ENCODE measurements around the gene GCNA.

Gene GCNA

DNA sequence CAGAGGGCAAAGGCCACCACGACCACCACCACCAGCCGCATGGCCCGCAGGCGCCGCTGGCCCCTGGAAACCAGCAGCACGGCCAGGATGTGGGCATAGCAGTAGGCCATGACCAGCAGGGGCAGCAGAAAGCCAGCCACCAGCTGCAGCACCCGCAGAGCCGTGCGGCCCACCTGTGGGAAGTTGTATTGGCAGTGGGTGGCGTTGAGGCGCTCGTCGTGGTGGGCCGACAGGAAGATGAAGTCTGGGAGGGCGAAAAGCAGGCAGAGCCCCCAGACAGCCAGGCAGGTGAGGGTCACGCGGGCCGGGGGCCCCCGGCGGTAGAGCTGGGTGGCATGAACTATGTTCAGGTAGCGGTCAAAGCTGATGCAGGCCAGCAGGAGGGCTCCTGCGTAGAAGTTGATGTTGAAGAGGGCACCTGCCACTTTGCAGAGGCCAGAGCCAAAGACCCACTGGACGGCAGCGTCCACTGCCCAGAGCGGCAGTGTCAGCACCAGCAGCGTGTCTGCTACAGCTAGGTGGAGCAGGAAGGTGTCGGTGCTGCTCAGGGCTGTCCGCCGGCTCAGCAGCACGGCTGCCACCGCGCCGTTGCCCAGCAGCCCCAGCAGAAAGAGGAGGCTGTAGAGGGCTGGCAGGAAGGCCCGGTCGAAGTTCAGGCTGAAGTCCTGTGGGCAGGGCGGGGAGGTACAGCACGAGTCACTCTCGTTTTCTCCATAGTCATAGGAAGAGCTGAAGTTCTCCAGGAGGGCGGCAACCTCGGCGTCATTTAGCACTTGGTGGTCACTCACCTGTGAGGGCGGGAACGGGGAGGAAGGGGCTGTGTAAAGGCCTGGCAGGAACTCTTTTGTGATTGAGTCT is 38.7 kb downstream of the GCNA start:
- no peak for DNase-seq

DNA sequence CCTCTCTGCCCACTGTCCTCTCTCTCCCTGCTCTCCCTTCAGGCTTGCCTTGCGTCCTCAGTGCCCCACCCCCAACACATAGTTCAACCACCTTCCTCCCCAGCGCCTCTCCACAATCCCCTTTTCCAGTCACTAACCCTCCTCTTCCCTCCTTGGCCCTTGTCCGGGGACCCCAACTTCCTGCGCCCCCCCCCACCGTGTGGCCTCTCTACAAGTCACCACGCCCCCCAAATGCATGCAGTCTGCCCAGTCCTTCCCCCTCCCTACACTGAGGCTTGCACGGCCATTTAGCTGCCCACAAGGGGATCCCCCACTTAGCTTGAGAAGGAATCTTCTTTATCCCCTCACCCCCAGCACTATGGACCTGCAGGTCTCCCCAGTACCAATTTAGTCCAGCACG is 39.5 kb downstream of the GCNA start:
- DNase-seq, result no peak

DNA sequence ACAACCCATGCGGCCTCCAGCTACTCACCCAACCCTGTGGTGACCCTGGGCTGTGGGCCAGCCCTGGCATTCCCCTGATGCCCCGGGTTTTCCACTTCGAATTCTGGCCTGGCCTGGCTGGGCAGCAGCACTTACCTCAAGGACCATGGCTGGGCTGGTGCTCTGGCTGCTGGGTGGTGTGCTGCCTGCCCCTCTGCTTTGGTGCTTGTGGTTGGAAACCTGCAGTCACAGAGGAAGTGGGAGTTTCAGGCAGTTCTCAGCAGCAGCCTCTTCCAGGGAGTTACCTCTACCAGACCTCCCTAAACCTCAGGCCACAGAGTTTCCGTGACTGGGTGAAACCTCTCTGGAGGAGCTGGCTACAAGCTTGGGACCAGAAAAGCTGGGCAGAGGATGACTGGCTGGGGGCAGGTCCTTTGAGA is 40.1 kb downstream of the GCNA start, which contains the start of gene CXCR3:
Gene CXCR3, minus strand, starts transcription at position 209 of the 419 bp plus-strand sequence. Its CDS starts 62 bp downstream, at position 147.
- no peak for DNase-seq

DNA sequence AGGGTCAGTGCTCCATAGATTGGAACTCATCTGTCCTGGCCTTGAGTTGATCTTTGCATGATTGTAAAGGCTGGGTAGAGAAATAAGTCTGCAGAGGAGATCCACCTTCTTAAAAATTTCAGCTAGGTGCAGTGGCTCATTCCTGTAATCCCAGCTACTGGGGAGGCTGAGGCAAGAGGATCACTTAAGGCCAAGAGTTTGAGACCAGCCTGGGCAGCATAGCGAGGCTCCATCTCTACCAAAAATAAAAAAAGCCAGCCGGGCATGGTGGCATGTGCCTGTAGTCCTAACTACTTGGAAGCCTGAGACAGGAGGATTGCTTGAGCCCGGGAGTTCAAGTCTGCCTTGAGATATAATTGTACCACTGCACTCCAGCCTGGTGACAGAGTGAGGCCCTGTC is 40.5 kb downstream of the GCNA start:
- DNase-seq, result no peak

DNA sequence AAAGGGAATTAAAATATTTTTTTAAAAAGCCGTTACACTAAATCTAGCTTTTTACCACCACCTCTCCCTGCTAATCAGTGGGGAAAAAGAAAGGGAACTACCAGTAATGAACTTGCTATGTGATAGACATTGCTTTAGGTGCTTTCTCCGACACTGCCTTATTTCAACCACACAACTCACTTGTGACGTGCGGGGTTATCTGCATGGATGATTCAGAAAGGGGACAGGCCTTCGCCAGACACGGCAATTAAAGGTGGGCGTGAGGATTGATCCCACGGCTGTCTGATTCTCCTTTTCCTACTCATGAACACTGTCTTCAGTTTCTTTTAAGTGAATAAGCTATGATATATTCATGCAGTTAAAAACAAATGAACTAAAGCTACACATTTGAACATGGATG is 41.0 kb downstream of the GCNA start:
- no peak for DNase-seq

DNA sequence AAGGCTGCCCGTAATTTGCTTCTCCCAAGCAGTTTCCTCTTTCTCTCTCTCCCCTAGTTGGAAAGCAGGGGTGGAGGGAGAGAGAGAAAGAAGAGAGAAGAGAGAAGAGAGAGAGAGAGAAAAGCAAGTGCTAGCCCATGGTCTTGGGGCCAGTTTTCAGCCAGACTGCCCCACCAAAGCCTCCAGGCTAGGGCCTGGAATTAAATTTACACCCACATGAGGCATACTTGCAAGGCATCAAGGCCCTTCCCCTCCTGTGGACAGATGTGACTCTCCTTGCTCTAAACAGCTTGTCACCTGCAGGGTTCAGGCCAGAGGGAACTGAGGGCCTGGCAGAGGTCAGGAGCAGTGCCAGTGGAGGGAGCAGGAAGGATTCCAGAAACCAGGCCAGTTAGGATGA is 41.7 kb downstream of the GCNA start:
- no peak for DNase-seq

DNA sequence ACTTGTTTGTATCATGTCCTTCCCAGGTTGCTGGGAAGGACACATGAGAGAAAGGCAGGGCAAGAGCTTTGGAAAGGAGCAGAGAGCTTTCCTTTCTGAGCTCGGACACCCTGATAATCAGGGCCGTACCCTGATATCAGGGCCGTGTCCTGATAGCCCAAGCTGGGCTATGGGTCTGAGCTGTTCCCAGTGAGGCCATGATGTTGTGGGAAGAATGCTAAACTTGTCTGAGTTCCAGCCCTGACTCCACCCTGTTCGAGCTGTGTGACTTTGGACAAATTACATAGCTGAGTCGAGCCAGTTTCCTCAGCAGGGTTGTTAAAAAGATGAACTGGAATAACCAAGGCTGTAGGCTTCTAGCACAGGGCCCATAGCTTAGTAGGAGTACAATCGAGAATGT is 43.4 kb downstream of the GCNA start:
- no peak for DNase-seq

DNA sequence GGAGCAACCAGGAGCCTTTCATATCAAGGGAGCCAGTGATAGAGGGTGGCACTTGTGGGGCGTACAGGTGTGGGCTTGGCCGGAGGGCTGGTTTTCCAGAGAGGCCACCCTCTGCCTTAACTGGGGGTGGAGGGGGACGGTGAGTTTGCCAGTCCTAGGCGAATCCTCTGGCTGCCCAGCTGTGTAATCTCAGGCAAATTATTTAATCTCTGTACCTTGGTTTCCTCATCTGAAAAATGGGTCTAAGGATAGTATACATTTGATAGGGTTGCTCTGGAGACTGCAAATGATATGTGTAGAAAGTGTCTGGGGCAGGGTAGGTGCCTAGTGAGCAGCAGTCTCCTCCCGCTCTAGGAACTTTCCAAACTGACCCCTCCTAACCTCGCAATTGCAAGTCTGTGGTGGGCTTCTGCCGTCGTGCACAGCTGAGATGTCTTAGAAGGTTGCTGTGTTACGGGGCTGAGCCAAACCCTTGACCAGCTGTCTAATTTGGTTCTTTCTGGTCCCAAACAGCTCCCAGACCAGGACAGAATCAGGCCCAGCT is 43.9 kb downstream of the GCNA start:
- no peak for DNase-seq

DNA sequence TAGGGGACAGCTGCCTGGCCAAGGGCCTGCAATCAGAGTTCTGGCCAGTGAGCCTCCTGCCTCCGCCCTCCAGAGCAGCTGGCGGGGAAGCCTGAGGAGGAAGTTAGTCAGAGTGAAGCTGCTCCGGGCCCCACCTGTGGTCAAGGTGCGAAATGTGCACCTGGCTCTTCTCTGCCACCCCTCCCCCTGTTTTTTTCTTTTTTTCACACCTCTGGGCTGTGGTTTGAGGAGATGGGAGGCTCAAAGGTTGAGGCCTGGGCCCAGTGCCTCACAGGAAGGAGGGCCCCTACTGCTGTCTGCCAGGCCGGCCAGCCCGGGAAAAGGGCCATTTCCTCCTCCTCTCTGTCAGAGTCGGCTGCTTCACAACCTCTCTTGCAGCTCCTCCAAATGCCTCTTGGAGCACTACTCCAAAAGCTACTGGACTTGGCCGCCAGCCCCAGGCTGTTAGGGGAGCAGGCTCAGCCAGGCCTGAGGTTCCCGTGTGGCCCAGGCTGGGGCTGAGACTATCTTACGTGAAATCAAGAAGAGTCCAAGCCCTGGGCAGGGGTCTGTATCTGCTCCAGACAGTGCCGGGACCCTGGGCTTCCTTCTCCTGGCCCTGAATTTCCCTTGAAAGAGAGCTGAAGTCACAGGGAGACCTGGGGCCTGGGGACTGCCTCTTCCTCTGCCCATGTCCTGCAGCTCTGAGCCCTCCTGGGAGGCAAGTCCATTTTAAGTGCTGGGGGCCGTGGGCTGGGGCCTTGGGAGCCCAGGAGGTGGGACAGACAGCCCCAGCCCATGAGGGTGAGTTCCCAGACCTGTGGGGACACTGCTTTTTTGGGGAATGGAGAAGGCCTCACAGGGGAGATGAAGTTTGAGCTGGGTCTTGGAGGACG is 44.6 kb downstream of the GCNA start:
- DNase-seq, result peak; percentile 51

DNA sequence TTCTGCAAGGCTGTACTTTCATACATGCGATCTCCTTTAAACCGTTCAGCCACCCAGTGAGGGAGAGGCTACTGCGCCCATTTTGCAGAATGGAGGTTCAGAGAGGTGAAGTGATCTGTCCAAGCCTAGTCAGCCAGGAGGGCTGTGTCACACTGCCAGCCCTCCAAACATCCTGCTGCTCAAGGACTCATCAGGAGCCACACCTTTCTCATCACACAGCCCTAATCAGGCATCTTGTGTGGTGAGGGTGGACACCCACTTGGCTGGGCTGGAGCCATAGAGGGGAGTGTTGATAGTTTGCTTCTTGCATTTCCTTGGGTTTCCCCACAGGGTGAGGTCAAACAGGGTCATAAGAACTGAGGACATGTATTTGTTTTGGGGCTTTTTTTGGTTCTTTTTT is 45.5 kb downstream of the GCNA start:
- no peak for DNase-seq

DNA sequence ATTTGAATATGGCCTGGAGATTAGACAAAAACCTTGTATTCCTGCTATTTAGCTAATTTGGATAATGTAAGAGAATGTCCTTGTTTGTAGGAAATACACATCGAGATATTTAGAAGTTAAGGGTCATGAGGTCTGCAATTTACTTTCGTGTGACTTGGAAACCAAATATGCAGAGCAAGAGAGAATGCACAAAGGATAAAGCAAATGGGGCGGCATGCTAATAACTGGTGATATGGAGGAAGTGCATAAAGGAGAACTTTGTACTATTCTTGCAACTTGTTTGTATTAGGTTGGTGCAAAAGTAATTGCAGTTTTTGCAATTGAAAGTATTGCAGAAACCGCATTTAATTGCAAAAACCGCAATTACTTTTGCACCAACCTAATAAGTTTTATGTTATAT is 47.2 kb downstream of the GCNA start:
- no peak for DNase-seq

DNA sequence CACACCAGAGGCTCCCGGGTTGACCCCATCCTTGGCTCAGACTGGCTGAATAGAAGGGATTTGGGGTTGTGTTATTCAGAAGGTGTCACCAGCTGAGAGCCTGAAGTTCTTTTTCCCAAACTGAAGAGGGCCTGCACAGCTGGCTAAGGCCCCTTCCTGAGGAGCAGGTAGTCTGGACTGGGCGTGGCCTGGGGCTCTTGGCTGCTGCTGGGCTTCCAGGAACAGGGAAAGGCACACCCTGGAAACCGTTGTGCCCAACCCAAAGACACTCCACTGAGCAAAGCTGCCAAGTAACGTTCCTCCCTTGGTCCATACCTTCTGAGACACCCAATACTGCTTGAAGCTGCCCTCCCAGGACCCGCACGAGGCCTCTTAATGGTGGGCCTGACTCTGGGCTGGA is 48.3 kb downstream of the GCNA start:
- no peak for DNase-seq

DNA sequence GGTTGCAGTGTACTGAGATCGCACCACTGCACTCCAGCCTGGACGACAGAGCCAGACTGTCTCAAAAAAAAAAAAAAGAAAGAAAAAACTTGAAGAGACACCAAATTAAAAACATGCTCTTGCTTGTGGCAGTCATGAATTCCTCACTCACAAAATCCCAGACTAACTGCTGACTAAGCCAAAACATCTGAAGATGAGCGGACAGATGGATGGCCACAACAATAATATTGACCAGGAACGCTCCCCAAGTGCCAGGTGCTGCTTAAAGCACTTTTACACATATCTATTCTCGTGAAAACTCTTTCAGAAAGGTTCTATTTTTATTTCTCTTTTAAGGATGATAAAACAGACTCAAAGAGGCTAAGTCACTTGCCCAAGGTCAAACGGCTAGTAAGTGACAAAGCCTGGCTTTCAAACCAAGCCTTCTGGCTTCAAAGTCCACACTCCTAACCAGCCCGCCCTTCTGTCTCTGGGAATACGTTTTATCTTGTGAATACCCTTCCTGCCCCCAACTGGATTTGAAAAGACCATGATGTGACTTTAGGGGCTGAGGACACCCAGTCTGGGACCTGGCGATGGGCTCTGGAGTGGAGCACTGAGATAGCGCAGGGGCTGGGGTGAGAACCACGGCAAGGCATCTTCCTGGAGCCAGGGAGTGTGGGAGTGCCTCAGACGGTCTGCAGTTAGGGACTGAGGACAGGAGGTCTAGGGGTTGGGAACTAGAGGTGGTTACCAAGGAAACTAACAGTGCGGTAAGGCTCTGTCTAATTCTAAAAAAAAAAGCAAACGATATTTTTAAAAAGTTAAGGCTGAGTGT is 49.6 kb downstream of the GCNA start:
- DNase-seq, result no peak

DNA sequence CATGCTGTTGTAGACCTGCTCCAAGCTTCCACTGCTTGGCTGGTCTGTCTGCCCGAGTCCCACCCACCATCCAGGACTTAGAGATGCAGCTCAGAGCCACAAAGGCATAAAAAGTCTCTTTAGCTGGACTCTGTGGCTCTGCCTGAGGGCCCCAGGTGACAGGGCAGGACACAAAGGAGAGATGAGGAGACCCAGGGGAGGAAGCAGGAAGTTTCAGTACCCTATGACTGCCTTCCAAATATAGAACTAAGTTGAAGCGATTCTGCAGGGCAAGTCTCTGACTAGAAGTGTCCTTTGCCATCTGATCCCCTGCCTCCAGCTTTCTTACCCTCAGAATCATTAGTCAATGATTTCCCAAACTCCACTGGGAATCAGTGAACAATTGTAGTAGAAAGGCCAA is 51.2 kb downstream of the GCNA start:
- DNase-seq, result no peak

DNA sequence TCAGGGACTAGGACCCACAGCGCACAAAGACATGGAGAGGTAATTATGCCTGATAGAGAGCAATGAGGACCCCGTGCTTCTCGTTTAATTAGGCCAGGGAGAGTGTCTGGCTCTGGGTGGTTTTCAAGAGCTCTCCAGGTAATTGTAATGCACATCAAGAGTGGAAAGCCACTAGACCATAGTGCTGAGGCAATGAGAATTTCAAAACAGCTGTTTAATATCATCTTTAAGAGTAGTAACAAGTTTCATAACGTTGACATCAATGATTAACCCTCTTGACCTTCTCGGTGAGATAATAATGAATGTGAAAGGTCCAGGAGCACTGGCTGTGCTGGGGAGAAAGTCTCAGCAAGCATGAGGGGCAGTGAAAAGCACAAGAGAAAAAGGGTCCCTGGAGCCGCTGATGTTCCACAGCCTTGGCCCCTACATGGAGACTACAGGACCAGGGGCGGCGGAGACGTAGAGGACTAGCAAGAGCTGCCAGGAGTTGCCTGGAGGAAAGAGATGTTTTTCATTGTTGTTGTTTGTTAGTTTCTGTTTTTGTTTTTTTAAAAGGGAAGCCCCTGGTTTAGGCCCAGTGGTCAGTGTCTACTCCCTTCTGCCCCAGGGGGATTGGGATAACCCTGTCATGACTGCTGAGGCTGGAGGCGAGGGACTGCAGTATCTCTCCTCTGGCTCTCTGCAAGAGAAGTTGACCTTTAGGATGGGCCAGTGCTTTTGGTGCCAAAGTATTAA is 54.9 kb downstream of the GCNA start:
- DNase-seq, result peak; percentile 75

DNA sequence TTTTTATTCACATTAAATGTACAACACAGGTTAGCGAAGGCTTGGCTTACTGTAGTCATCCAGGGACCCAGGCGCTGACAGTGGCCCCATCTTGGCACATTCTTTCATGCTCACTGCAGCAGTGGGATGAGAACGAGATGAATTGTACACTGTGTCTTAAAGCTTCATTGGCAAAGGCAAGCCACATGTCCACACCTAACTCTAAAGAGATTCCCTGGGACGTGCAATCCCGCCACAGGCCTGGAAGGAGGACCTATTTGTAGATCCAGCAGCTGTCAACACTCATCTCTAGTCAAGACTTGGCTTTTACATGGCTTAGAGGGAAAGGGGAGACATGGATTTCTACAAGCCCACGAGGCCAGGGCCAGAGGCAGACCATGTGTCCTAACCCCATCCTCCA is 56.1 kb downstream of the GCNA start:
- no peak for DNase-seq

DNA sequence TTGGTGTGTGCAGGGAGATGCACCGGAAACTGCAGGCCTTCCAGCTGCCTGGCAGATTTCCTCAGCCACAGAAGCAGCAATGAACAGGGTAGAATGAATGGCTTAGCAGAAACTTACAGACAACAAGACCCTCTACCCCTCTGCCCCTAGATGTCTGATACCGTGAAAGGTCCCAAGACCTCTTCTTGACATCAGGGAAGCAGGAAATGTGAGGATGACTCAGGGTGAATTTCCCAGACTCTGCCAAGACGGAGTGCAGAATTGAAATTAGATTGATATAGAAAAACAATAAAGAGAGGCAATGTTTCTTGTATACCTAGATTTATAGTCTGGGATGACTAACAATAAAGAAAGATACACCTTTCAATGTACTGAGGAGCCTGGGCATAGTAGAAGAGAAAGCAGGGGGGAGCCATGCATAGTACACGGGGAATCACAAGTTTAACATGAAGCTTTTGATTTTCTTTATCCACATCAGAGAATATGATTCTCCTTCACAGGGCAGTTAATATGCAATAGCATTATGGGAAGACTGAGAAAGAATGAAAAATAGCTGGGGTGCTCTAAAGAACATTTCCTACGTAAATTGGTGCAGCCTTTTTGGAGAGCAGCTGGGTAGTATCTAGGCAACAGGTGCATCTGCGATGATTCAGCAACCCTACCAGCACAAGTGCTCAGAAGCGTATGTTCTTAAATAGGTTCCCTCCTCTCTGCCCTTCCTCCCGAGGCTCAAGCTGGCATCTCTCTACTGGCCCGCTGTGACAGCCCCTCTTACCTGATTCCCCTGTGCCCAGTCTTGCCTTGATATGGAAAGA is 58.4 kb downstream of the GCNA start:
- peak; percentile 35 for DNase-seq

DNA sequence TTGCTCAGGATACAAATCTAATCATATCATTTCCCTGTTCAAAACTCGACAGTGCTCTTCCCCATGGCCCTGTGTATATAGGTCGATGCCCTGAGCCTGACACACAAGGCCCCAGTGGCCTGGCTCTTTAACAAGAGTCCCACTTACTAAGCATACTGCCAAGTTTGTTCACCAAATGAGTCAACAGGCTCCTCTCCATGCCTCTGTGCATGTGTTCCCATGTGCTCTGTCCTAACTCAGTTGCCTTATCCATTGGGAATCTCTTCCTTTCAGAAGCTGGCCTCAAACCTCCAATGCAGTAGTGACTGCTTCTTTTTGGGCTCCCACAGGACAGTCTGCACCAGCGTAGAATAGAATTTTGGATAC is 59.0 kb downstream of the GCNA start:
- DNase-seq, result no peak

DNA sequence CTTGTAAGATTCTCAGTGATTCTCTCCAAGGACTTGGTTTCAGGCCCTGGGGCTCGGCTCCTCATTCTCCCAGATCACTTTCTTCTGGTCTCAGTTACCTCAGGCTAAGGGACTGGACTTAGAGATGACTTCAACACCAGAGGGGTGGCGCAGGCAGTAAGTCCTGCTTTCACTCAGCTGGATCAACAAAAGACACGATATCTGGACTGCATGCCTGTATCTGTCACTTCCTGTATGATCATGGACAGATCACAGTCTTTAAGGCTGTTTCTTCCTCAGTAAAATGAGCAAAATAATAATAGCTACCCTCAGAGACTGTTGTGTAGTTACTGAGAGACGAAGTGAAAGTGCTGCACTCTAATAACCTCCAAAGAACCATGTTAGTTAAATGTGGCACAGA is 59.6 kb downstream of the GCNA start:
- no peak for DNase-seq

DNA sequence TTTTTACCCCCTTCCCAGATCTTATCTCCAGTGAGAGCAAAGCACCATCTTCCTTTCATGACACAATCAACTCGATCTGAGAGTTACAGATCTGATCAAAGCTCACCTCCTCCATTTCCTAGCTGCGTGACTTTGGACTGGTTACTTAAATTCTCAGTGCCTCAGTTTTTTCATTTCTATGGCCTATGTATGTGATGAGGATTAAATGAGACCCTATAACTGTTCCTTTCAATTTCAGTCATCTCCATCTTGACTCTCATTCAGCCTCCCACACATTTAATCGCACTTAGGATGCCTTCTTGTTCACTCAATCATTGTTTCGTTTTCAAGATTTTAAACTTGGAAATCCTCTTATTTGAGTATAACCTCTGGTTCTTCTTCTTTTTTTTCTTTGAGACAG is 60.2 kb downstream of the GCNA start:
- peak; percentile 0 for DNase-seq

DNA sequence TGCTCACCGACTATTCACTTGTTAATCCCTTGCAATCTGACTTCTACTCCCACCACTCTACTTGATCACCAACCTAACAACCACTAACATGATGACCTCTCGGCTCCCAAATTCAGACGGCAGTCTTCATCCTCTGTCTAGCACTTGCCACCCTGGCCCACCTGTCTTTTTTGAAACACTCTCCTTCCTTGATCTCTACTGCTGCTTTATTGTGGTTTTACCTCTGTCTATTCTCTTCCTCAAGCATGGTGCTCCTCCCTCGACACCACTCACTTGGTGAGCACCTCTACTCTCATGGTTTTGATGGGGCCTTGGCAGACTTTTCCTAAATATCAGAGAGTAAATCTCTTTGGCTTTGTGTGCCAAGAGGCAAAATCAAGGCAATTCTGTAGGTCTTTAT is 61.8 kb downstream of the GCNA start:
- no peak for DNase-seq

All from NCI-H1092 treated with DMSO at 0.1 percent for 48 hours (cell line).